AG08396 (cell line): ENCODE measurements around the gene MAGI2.
A peak's percentile ranks its signal among the peaks of the same experiment; 100 is the strongest.

ENCODE experiments used
- DNase-seq: peaks from one replicate; pipeline ENCODE4 v3.0.0; 2012; ENCODE audit warnings: low spot score, mixed read lengths

The MAGI2 gene

DNA sequence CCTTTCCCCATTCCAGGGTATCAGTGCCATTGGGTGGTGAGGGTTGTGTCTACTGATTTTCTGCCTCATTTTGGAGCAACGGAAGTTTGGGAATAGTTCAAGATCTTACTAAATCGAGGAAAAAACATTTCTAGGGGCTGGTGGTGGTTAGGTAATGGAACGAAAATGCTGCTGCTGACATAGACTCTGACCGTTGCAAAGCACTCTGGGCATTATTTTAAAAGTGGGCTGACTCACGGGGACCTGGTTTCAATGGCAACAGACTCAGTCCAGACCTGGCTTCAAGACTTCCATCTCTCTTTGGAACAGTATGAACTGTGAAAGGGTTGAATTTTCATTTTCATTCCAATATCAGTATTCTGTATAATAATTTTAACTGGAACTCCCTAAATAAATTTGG lies 1370.9 kb downstream of the MAGI2 start:
- no peak for DNase-seq

DNA sequence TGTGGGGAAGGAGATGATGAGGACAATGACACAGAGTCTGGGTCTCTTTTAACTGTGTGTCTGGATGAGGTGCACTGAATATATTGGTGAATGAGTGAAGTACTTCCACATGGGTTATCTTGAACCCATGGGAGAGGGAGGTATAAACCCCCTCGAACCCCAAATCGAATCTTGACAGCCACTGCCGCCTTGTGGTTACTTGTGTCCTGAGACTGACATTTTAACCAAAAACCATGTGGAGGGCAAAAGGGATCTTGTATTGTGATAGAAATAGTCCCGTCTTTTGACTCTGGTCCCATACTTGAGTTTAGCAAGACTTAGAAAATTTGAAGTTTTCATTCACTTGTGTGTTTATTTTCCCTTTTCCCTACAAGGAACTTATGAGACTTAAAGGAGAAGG lies 1371.6 kb downstream of the MAGI2 start:
- DNase-seq, result no peak

DNA sequence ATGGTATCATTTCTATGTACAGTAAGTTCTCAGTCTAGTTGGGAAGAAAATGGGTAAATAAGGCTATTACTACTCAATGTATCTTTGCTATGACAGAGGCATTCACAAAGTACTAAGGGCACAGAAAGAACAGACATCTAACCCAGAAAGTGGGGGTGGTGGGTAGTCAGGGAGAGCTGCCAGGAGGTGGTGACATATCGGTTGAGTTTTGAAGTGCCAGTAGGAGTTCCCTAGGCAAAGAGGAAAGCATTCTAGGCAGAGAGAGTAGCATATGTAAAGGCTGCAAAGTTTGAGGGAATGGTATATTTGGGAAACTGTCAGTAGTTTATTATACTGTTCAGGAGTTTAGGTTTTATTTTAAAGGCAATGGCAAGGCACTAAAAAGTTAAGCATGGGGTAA lies 1372.1 kb downstream of the MAGI2 start:
- no peak for DNase-seq

DNA sequence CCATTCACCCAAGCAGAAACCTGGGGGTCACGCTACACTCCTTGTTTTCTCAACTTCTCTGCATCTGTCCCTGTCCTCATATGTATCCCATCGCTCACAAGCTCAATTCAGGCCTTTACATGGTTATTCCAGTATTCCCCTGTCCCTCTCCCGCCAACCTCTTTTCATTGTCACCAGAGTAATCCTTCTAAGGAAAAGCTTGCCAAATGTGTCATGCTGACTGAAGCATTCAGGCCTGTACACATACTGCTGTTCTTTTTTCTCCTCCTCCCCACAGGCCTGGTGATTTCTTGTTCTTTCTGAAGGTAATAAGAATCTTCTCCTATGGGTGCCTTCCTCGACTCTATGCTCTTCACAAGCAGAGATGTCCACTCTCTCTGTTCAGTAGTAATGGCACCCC lies 1372.7 kb downstream of the MAGI2 start:
- no peak for DNase-seq

DNA sequence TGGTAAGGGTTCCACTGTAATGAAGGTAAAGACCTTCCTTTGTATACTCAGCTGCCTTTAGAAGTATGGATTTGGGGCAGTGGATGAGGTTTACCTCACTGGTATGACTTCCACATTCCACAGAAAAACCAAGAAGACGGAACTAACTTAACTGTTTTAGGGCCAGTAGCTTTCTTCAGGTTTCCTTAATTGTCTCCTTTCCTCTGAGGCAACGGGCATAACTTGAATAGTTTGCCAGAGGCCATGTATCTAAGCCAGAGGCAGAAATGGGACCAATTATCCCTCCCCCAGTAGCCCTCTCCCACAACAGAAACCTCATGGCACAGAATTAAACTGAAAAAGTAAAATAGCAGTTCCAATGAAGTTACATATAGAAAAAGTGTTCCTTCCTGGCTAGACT lies 1373.2 kb downstream of the MAGI2 start:
- no peak for DNase-seq

DNA sequence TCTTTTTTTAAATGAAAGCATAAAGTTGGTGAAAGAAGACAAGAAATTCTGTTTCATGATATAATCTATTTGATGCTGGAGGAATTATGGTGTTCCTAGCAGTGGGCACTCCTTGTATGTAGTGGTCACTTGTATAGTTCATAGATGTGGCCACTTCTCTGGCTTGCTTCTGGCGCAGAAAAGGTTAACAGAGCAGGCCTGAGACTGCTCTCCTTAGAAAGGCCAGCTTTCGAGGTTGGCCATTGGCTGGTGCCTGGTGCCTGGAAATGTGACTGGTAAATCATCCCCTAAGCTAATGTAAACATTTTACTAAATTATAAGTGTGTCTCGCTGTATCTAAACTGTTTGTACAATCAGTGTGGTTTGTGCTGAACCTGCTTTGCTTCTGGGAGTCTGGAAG lies 1378.8 kb downstream of the MAGI2 start:
- DNase-seq, result no peak

DNA sequence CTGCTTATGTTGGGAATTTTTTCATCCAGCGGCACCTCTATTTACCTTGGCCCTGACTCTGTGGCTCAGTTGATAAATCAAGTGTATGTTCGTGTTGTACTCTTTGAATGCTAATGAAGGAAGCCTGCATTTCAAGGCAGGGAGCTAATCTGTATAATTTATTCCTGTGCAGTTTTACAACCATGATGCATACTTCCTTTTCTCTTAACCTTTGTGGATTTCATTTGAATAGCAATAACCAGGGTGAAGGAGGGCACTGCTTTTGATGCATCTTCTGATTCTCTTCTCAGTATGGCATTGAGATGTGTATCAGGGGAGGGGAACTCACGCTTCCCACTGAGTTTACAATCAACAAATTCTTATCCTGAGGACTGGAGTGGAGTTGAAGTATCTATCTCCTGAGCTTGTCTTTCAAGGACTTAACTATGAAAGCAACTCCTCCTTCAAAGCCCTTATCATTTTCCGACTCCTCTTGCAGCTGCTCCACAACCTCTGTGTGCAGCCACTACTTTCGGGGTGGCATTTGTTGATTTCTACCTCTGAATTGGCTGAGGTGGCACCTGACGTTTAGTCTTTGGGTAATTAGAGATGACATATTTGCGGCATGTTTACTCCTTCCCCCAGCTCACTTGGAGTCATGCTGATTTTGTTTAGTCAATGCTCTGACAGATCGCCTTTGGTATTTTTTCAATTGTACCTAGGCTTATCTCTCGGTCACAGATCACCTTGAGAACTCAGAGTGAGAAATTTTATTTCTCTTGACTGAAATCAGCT lies 1379.7 kb downstream of the MAGI2 start:
- no peak for DNase-seq

DNA sequence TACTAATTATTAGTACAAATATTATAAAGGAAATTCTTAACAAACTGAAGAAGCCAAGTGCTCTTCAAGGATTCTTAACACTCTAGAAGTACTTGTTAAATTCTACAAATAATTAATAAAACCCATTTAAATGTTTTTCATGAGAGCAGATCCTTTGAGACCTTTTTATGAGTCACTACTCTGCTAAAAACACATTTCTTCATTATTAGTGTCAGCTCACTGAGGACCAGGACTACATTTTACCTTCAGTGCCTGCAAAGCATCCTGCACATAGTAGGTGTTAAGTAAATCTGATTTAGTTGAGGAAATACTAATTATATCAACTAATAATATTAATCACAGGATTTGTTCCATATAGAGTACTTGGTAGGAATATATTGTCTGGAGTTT lies 1381.3 kb downstream of the MAGI2 start:
- DNase-seq, result no peak

DNA sequence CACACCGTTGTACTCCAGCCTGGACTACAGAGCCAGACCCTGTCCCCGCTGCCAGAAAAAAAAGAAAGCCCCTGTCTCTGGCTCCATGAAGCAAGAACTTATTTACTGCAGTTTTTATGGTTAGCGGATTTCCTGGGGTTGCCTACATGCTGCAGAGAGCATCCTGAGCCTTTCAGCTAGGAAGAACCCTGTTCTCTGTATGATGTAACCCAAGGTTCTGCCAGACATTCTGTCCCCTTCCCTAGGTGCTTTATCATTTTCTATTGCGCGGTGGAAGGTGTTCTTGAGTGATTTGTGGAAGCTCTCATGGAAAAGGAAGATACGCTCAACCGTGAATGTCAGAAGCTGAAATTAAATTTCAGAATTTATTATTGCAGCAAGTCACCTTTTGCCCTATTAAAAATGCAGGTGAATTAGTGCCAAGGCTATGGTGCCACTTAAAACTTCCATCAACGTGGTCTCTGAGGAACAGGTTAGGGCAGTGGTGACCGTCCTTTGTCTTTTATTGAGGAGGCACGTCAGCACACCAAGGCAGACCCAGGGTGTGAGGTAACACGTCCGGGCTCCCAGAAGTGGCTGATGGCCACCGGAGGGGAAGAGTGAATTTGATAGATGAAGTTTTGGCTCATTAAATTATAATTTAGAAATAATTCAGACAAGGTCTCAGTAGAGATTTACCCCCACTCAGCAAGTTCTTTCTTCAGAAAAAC lies 1381.8 kb downstream of the MAGI2 start:
- no peak for DNase-seq

DNA sequence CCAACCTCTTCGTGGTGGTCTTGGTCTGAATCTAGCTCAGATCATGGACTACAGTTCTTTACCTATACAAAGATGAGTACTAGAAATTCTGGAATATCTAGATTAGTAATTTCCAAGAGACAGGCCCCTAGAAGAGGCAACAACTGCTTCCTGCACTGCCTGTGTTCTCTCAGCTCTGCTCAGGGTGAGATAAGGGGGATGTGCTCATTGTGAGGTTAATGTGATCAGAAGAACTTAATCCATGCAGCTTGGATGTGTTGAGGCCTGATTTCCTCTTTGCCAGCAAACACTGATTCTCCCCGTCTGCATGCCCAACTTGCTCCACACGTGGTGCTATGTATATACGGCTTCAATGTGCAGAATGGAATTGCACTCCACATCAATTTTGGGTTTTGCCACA lies 1386.9 kb downstream of the MAGI2 start:
- DNase-seq, result no peak

DNA sequence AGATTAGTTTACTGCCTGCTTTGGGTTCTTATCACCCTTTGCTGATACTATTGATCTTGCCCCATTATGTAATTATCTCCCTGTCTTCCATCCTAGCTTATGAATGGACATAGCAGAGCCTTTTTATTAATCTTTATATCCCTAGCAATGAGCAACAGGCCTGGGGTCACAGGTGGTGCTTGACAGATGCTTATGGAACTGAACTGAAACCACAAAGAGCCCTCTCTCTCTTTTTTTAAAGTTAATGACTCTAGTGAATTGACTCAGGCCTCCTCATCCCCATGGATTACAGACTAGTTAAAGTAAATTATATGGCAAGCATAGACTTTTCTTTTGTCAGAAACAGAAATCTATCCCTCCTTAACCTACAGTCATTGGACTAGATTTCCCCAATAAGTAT lies 1389.7 kb downstream of the MAGI2 start:
- DNase-seq, result no peak

DNA sequence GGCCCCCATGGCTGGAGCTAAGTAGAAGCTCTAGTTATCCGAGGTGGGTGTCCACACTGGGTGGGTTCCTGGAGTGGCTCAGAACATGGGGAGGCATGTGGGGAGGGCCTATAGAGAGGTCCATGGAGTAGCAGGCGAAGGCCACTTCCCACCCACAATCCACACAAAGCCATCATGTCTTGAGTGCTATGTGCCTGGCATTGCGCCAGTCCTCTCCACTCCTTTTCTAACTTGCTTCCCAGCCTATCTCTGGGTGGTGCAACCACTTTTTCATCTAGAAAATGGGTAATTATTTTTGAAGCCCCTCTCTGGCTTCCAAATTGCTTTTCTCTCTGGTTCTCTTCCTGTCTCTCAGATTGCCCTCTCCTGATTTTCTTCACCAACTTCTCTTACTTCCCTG lies 1391.3 kb downstream of the MAGI2 start:
- no peak for DNase-seq

DNA sequence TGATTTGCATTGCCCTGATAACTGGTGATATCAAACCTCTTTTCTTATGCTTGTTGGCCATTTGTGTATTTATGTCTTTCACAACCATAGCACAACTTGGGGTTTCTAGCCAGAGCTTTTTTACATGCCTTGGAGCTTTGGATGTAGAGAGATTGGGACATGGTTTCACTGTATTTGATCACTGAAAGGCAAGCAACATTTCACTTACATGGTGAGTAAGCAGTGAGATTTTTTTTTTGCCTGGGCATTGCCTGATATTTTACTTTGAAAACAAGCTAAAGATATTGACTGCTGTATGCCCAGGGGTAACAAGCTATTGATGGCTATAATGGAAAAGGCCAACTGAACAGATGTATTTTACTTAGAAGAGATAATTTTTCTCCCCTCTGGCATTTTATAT lies 1395.9 kb downstream of the MAGI2 start:
- no peak for DNase-seq

DNA sequence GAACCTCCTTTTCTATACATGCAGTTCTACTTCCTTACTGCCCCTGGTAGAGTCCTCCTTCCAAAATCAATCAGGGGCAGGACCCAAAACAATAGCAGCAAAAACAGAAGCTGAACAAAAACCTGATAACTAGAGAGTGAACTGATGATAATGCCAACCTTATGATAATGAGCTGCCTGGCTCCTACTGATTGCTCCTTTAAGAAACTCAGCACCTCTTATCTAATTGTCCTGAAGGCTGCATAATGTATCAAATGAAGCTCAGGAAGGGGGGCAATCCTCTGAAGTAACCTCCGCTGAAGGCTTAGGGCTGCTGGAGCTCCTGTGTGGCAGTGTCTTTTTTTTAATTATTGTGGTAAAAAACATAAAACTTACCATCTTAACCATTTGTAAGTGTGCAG lies 1397.9 kb downstream of the MAGI2 start:
- no peak for DNase-seq

DNA sequence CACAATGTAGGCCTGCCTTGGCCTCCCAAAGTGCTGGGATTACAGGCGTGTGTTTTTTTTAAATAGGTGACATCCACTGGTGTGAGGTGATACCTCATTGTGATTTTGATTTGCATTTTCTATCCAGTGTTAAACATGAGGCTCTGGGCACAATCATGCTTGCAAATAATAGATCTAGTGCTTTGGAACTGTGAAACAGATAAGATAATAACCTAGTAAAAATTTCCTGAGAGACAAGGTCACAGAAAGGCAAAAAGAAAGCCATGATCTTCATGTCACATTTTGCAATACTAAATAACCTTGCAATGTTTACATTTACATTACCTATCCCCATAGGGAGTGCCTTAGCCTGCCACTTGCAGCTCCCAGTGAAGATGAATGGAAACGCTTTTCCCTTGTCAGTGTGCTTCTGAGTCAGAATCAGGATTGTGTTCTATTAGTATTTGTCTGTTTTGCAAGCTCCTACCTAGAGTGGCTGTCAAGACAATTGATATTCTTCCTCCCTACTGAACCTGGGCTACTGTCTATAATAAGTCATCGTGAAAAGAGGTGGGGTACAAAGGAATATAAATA lies 1398.4 kb downstream of the MAGI2 start:
- DNase-seq, result no peak

DNA sequence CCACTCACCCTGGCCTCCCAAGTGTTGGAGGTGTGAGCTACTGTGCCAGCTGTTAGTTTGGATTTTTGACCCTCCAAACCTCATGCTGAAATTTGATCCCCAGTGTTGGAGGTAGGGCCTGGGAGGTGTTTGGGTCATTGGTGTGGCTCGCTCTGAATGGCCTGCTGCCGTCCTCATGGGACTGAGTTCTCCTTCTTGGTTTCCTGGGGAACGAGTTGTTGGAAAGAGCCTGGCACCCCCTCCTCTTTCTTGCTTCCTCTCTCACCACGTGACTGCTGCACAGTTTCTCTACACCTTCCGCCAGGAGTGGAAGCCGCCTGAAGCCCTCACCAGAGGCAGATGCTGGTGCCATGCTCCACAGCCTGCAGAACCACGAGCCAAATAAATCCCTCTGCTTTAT lies 1401.4 kb downstream of the MAGI2 start:
- DNase-seq, result no peak

DNA sequence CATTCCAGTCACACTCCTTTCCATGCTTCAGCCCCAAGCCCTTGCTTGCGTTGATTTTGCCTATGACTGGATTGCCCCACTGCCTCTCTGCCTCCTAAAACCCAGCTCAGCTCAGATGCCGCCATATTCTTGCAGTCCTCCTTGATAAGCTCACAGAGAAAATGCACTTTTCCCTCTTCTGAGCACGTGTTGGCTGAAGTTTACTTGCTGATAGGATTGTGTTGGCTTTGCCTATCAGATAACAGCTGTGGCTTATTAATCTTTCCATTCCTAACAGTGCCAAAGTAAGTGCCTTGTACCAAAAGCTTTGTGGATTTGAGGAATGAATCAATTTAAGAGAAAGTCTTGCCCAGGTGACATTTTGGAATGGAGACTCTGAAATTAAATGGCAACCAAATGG lies 1405.7 kb downstream of the MAGI2 start:
- DNase-seq, result no peak

DNA sequence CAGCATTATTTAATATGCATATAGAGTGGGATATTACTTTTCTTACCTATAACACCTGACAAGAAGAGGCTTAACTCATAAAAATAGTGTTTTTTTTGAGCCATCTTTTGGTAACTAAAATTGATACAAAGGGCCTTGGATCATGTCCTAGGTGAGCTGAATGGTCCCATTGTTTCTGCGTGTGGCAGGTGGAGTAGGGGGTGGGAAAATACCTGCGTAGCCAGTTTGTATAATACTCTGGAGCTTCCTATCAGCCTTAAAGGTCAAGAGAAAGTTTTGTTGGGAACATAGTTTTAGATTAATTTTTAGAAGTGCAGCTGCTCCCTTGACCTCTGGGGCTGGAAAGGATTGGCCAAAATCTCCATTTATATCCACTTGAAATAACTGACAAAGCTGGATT lies 1410.3 kb downstream of the MAGI2 start:
- DNase-seq, result no peak

DNA sequence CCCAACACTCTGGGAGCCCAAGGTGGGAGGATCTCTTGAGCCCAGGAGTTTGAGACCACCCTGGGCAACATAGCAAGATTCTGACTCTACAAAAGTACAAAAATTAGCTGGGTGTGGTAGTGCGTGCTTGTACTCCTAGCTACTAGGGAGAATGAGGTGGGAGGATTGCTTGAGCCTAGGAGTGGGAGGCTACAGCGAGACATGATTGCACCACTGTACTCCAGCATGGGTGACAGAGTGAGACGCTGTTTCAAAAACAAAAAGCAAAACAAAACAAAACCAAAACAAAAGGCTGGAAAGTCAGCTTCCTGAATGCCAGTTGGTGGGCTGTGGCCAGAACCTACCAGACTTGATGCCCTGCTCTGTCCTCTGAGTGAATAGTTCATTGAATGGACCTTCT lies 1412.0 kb downstream of the MAGI2 start:
- no peak for DNase-seq

DNA sequence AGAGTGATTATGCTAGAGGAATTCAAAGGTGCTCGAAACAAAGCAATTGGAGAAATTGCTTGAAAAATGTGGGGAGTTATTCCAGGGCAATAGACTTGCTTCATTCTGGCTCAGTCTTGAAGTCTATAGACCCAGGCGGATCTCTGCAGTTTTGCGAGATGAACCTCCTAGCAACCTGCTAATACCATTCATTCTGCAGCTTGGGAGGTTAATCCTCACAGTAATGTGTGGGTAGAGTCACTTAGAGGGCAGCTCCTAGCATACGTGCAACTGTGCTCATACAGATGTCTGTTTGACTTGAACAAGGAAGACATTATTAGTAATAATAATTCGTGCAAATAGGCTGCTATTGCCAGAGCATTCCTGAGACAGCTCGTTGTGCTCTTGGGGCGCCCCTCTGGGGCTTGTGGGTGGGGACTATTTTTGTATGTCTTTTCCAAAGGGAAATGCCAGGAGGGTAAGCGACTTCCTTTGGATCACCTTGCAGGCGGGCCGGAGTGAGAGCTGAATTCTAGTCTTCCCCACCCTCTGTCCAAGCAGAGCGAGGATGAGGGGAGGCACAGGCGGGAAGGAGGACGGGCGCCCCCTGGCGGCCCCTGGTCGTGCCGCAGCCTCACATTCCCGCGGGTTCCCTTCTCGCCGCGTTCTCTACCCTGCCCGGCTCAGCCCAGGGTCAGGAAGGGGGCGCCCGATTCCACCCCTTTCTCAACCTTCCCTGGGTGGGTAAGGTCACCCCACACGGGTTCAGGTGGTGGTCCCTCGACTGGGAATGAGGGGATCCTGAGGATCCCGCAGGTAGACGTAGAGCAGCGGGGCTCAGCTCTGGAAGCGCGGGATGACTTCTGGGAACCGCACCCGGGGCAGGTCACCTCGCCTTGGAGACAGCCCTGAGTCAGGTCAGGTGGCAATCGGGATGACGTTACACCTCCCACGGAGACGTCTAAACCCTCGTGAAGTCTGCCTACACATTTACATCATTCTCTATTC lies 1413.4 kb downstream of the MAGI2 start:
- peak; percentile 27 for DNase-seq

DNA sequence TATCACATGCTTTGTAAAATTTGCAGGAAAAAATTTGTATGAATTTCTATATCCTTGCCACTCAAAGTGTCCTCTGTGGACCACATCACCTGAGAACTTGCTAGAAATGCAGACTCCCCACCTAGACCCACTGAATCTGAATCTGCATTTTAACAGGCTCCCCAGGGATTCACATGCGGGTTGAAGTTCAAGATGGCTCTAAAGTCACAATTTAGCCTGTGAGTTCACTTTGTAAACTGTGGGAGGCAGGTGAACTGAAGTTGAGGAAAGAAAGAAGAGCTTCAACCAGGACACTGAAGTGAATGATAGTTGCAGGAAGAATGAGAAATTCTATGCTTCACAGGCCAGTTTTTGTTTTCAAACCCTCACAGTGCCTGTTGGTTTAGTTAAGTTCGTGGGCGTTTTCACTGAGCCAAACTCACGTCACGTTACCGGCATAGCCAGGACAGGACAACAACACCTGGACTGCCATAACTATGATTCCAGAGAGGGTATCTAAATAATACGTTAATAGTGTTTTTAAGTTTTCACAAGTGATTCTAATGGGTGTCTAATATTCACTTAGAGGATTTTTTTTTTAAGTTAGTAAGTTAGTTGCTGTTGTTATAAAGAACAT lies 1414.9 kb downstream of the MAGI2 start:
- no peak for DNase-seq

DNA sequence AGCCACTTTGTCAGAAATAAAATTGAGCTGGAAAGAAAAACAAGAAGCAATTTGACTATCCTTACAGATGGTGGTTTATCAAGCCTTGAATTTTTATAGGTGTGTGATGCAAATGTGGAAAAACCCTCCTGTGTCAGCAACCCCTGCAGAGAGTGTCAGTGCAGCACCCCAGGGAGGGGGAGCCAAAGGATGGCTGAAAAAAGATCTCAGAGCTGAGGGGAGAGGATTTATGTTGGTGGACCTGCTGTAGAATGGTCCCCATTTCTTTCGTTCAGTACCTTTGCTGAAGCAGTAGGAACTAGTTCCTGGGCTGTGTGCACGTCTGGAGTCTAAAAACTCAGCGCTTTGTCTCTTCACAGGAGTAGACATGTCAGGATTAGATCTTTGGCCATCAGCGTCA lies 1415.9 kb downstream of the MAGI2 start:
- no peak for DNase-seq
